Stomach (tissue), 9 donors: ENCODE measurements around the gene ZNF638. TPM values are rescaled to one million over a fixed set of nuclear protein-coding genes. Genes with fewer than 3 reads are reported as not detected.

Experiments
- DNase-seq, 2 donors: peaks; one replicate each; pipeline versions ENCODE4 v3.0.0 to v3.0.0-alpha.2; 2013 to 2019
- H3K27ac ChIP-seq, 5 donors: fragments of 200-600 bp in 4 of 5; sonication (generic) in 4 of 5; one replicate each; pipeline ENCODE4 v1.5.1; 2013 to 2019; ENCODE audit warnings: mild to moderate bottlenecking in 1 of 5, moderate library complexity in 1 of 5
- H3K27me3 ChIP-seq, 3 donors: fragments of 200-600 bp; sonication (generic); one replicate each; pipeline ENCODE4 v1.5.1; 2017 to 2019; ENCODE audit warnings: mixed run types in 1 of 3
- H3K36me3 ChIP-seq, 4 donors: fragments of 200-600 bp; sonication (generic); 1 replicate in 3 of 4; 2 replicates in 1 of 4; pipeline ENCODE4 v1.5.1; 2016 to 2019
- H3K4me1 ChIP-seq, 4 donors: fragments of 200-600 bp; sonication (generic); one replicate each; pipeline ENCODE4 v1.5.1; 2016 to 2019
- H3K4me3 ChIP-seq, 4 donors: fragments of 200-600 bp; sonication (generic) in 3 of 4; one replicate each; pipeline ENCODE4 v1.5.1; 2016 to 2019; ENCODE audit warnings: mild to moderate bottlenecking in 1 of 4
- H3K9me3 ChIP-seq, 4 donors: fragments of 200-600 bp; sonication (generic); one replicate each; pipeline ENCODE4 v1.5.1; 2016 to 2019
- CTCF ChIP-seq, 7 experiments: fragments of 450-650 bp in 4 of 7; fragments of 200-600 bp in 3 of 7; sonication (generic) in 3 of 7; IDR thresholded peaks; one replicate each; pipeline ENCODE4 v1.5.1; 2016 to 2019; ENCODE audit warnings: antibody characterized with exemption in 7 of 7, control low read depth in 2 of 7, mild to moderate bottlenecking in 1 of 7
- EP300 ChIP-seq: sonication (generic); formaldehyde crosslinking; IDR thresholded peaks from one replicate; pipeline ENCODE4 v1.6.1; 2017; ENCODE audit warnings: antibody characterized with exemption
- POLR2A ChIP-seq, 4 donors: fragments of 450-650 bp; IDR thresholded peaks; one replicate each; pipeline ENCODE4 v1.6.1; 2016; ENCODE audit warnings: antibody characterized with exemption in 4 of 4, control low read depth in 2 of 4, mild to moderate bottlenecking in 1 of 4, moderate library complexity in 1 of 4
- POLR2AphosphoS5 ChIP-seq, 3 donors: sonication (generic); formaldehyde crosslinking; IDR thresholded peaks; one replicate each; pipeline ENCODE4 v1.6.1; 2016; ENCODE audit warnings: antibody characterized with exemption in 3 of 3
- WGBS, 5 donors: extraction: QIAGEN DNeasy Blood & Tissue Kit in 3 of 5; methylation state at CpG; one replicate each; pipeline versions ENCODE4 v1.1.5 to v1.1.7; 2013 to 2018; 5-methylcytosine and 5-hydroxymethylcytosine counted together
- intact Hi-C: fragments of 100-400 bp; cut with DNase I; formaldehyde crosslinking; loops from one replicate; pipeline ENCODE4 v1.15.1; 2023; ENCODE audit warnings: low total_unique reads
- polyA plus RNA-seq, 3 donors: library from polyadenylated mRNA; stranded (reverse); fragments of 200-250 nt; gene quantifications; one replicate each; pipeline ENCODE4 v1.2.3, GENCODE V29; 2013
- total RNA-seq, 5 donors: library from RNA; depleted of rRNA; stranded (reverse); fragments of >200 nt; gene quantifications; one replicate each; pipeline versions ENCODE4 v1.1.0 to v1.2.3, GENCODE V29; 2014 to 2016
- donor health status: healthy with polysubstance abuse.
- donor health status: Bipolar disorder and iron deficiency.
- donor health status: healthy.

The ZNF638 gene
- total and polyA plus RNA-seq, 8 donors: 55.2 to 411 (median 127) TPM

- DNase-seq: no peak
- no peak for TF ChIP-seq CTCF (IDR thresholded peaks at IDR 0.05)
- no peak for TF ChIP-seq POLR2AphosphoS5 (IDR thresholded peaks at IDR 0.05)
- no peak for TF ChIP-seq EP300
- TF ChIP-seq POLR2A (IDR thresholded peaks at IDR 0.05): no peak
- WGBS, 5 donors: 35 to 73% (median 69%) methylated on average over 2 of the region's 2 CpGs
- no peak overlapping the region for H3K27ac ChIP-seq
- H3K27me3 ChIP-seq: no peaks in the 10 kb centered on the region
- no peaks in the 10 kb centered on the region for H3K9me3 ChIP-seq
- peaks cover 41 to 99% (median 96%) of the 10 kb centered on the region in 4 donors for H3K36me3 ChIP-seq
- intact Hi-C loops: no loop called here
- no peak overlapping the region for H3K4me3 ChIP-seq
- peaks cover 0 to 35% (median 10%) of the 10 kb centered on the region in 4 donors for H3K4me1 ChIP-seq
Observed at GRCh38 chr2:71362447-71362846, 30.9 kb downstream of the ZNF638 start.

- DNase-seq: no peak
- H3K4me1 ChIP-seq: no peaks in the 10 kb centered on the region
- TF ChIP-seq EP300 (no peak), POLR2AphosphoS5 (IDR thresholded peaks at IDR 0.05) (no peak)
- no peak overlapping the region for H3K4me3 ChIP-seq
- no peaks in the 10 kb centered on the region for H3K9me3 ChIP-seq
- H3K27me3 ChIP-seq: no peaks in the 10 kb centered on the region
- 82 to 94% (median 93%) methylated on average over 2 of the region's 2 CpGs for WGBS, 5 donors
- H3K27ac ChIP-seq: no peak overlapping the region
- intact Hi-C loops: no loop called here
- H3K36me3 ChIP-seq: peaks cover 34 to 91% (median 84%) of the 10 kb centered on the region in 4 donors
Observed at GRCh38 chr2:71370015-71370414, 38.4 kb downstream of the ZNF638 start.

- Histone ChIP-seq H3K9me3 (no peaks in the 10 kb centered on the region), H3K4me1 (no peaks in the 10 kb centered on the region), H3K27me3 (no peaks in the 10 kb centered on the region), H3K4me3 (no peak overlapping the region), H3K36me3 (peaks cover 28 to 90% (median 84%) of the 10 kb centered on the region in 4 donors), H3K27ac (no peak overlapping the region)
- 83 to 100% (median 96%) methylated on average over 1 of the region's 1 CpG for WGBS, 5 donors
- DNase-seq: no peak
- TF ChIP-seq POLR2AphosphoS5 (IDR thresholded peaks at IDR 0.05) (no peak), EP300 (no peak), CTCF (IDR thresholded peaks at IDR 0.05) (no peak), POLR2A (IDR thresholded peaks at IDR 0.05) (no peak)
- intact Hi-C loops: no loop called here
Observed at GRCh38 chr2:71372042-71372441, 40.5 kb downstream of the ZNF638 start.

- H3K36me3 ChIP-seq: peaks cover 15 to 84% (median 78%) of the 10 kb centered on the region in 4 donors
Observed at GRCh38 chr2:71379086-71379485, 47.5 kb downstream of the ZNF638 start.

More at GRCh38 chr2:71379086-71379485, 47.5 kb downstream of the ZNF638 start:
- Histone ChIP-seq H3K9me3 (no peaks in the 10 kb centered on the region), H3K4me3 (no peak overlapping the region), H3K4me1 (peaks cover 0 to 15% (median 6%) of the 10 kb centered on the region in 4 donors), H3K27ac (no peak overlapping the region), H3K27me3 (no peaks in the 10 kb centered on the region)
- intact Hi-C loops: no loop called here
- no peak for DNase-seq
- 57 to 68% (median 62%) methylated on average over 4 of the region's 4 CpGs for WGBS, 5 donors
- TF ChIP-seq EP300: no peak
- TF ChIP-seq CTCF (IDR thresholded peaks at IDR 0.05): no peak
- TF ChIP-seq POLR2A (IDR thresholded peaks at IDR 0.05): no peak
- no peak for TF ChIP-seq POLR2AphosphoS5 (IDR thresholded peaks at IDR 0.05)
